Measurements from ENCODE around the gene DUS2.
"Not testable (repeated sequence)": the region's sequence is repeated elsewhere in the genome, so short reads cannot be mapped to it uniquely, and the experiment has no call there.

DUS2 gene

GRCh38 chr16:67998779-67999688 lies 24.1 kb upstream of the DUS2 start, which contains the start of gene DPEP2:
Gene DPEP2, minus strand, starts transcription at chr16:67999484. Its CDS starts 6,272 bp downstream, at chr16:67993212.
- not testable (repeated sequence) for DNase-seq

- DNase-seq: no peak
These were observed 23.1 kb upstream of the DUS2 start for GRCh38 chr16:67999985-68000384.

GRCh38 chr16:68000450-68000849 lies 22.6 kb upstream of the DUS2 start:
- no peak for DNase-seq

- no peak for DNase-seq
These were observed 20.1 kb upstream of the DUS2 start for GRCh38 chr16:68003031-68003430.

GRCh38 chr16:68005211-68005610 lies 17.9 kb upstream of the DUS2 start:
- DNase-seq: no peak

GRCh38 chr16:68005786-68006286 lies 17.2 kb upstream of the DUS2 start:
- DNase-seq: no peak

GRCh38 chr16:68009157-68009735 lies 13.8 kb upstream of the DUS2 start:
- DNase-seq: no peak

GRCh38 chr16:68009872-68010271 lies 13.2 kb upstream of the DUS2 start:
- not testable (repeated sequence) for DNase-seq

- no peak for DNase-seq
These were observed 9.6 kb upstream of the DUS2 start for GRCh38 chr16:68013440-68013839.

GRCh38 chr16:68015681-68016080 lies 7.4 kb upstream of the DUS2 start, which contains the start of gene DPEP2NB:
Gene DPEP2NB, minus strand, starts transcription at chr16:68015911. Its CDS starts 141 bp downstream, at chr16:68015770.
- no peak for DNase-seq

- DNase-seq: no peak
These were observed 3.9 kb upstream of the DUS2 start for GRCh38 chr16:68019167-68019680.

GRCh38 chr16:68021490-68021889 lies 1.6 kb upstream of the DUS2 start:
- no peak for DNase-seq

- DNase-seq: no peak
These were observed 781 bp upstream of the DUS2 start for GRCh38 chr16:68022278-68022727.

- no peak for DNase-seq
These were observed 5.9 kb downstream of the DUS2 start for GRCh38 chr16:68028996-68029395.

- DNase-seq: not testable (repeated sequence)
These were observed 7.0 kb downstream of the DUS2 start for GRCh38 chr16:68030108-68030507.

GRCh38 chr16:68031951-68032350 lies 8.9 kb downstream of the DUS2 start:
- DNase-seq: no peak

- DNase-seq: no peak
These were observed 10.0 kb downstream of the DUS2 start for GRCh38 chr16:68033101-68033500.

GRCh38 chr16:68035227-68035626 lies 12.1 kb downstream of the DUS2 start:
- DNase-seq: no peak

GRCh38 chr16:68037841-68038597 lies 14.9 kb downstream of the DUS2 start:
- no peak for DNase-seq

GRCh38 chr16:68040506-68041288 lies 17.6 kb downstream of the DUS2 start:
- DNase-seq: peak; percentile 35

GRCh38 chr16:68041783-68042182 lies 18.7 kb downstream of the DUS2 start:
- no peak for DNase-seq

GRCh38 chr16:68046106-68046505 lies 23.0 kb downstream of the DUS2 start:
- DNase-seq: no peak

Measured in NCI-H524 treated with DMSO at 0.1 percent for 48 hours (cell line).